Hematopoietic multipotent progenitor cell treated with erythropoietin and hydrocortisone succinate and interleukin-3 and kit ligand, for 8 days (in vitro differentiated cells): ENCODE results near the gene WDR1.

Experiments
- DNase-seq: peaks from one replicate; pipeline ENCODE4 v3.0.0-alpha.2; 2015

WDR1 gene

GRCh38 chr4:10034612-10035104 is 81.9 kb downstream of the WDR1 start:
- no peak for DNase-seq

DNA sequence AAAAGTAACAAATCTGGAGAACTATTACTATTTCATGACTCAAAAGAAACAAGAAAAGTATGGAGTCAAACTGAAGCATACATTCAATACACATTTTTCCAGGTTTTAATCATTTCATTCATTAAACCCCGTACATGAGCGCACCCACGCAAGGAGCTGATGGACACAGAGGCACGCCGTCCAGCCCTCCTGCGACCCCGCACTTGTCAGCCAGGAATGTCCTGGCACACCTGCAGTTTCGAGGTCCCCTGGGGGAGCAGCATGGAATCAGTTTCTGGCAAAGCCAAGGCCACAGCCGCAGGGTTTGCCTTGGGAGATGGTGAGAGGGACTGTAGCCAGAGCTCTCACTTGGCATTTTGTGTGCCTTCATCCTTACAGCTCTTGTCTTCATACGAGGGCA is 82.5 kb downstream of the WDR1 start:
- DNase-seq, result no peak

- peak; percentile 60 for DNase-seq
These were observed 83.3 kb downstream of the WDR1 start for GRCh38 chr4:10033191-10033881.

DNA sequence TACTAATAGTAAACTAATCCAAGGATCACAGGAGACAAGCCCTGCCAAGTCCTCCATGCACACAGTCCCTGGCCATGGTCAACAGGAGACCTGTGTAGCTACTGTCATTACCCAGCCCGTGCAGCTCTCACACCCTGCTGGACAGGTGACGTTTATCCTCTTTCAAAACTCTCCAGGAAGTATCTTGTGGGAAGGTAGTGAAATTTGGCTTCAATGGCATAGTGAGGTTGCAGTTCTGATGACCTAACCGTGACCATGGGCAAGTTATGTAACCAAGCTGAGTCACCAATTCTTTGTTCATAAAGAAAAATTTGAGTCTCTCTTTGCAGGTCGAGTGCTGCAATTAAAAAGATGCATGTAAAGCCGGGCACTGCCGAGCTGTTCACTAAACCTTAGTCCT is 84.0 kb downstream of the WDR1 start:
- no peak for DNase-seq

DNA sequence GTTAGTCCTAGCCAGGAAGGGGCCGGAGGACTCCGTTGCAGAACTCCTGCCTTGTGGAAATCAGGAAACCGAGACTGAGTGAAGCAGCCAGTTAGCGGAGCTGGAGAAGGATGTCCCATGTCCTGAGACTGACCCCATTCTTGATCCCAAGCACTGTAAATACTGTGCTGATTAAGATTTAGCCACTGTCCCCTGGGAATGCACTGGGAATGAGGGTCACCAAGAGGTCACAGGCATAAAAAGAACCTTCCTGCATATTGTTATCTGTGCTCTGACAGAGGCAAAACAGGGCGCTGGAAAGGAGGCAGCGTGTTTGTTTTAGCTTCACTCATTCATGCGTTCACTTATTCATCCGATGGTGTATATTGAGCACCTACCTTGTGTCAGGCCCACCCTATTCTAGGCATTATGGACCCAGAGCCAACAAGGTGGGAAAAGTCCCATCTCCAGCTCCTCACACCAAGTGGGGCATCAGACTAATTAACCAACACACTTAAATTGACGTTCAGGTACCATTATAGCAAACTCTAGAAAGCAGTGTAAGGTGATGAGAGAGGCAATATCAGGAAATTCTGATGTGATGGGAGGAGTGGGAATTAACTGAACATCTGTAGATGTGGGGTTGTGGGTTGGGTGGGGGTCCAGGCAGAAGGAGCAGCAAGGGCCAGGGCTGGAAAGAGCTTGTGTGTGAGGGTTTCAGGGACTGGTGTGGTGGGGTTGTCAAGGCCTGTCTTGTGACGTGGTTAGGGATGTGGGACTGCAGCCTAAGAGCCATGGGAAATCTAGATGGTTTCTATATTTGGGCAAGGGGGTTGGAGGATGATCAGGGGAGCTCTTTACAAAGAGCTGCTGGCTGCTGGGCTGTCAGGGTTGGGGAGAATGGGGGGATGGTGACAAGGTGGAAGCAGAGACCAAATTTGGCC is 84.7 kb downstream of the WDR1 start:
- no peak for DNase-seq

DNA sequence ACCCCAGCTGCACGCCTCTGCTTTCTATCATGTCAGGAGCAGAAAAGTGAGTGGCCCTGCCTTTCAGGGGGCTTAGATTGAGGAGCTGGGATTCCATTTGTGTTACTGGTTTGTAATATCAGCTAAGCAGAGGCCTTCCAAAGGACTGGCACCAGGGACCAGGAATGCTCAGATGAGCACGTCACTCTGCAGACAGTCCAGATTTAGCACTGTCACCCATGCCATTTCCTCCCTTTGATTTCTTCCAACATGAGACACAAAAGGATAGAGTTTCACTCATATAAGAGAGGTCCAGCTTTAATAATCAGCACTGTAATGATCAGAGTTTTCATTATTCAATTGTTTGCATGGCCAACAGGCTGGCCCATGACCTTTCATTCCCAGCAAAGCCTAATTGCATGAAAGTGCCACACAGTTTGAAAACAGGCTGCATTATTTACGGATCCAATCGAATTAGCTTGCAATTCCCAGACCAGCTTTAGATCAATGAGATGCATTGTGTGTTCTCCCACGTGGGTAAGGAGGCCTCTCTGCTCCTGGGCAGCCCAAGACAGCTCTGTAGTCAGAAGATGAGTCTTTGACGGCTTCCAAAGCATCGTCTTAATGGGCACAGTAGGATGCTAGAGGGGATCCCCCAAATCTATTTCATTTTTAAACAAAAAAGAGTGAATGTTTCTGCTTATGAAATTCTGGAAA is 85.5 kb downstream of the WDR1 start:
- DNase-seq, result no peak

DNA sequence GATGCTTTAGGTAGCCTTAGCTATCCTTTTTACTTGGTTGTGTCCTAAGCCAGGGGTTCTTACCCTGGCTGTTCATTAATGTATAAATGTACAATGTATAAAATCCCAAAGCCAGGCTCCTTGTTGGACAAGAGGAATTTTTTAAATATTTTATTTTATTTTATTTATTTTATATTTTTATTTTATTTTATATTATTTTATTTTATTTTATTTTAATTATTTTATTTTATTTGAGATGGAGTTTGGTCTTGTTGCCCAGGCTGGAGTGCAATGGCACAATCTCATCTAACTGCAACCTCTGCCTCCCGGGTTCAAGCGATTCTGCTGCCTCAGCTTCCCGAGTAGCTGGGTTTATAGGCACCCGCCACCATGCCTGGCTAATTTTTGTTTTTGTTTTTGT is 87.2 kb downstream of the WDR1 start:
- no peak for DNase-seq

- no peak for DNase-seq
These were observed 87.7 kb downstream of the WDR1 start for GRCh38 chr4:10028910-10029309.

- DNase-seq, result no peak
These were observed 90.1 kb downstream of the WDR1 start for GRCh38 chr4:10026485-10026884.

DNA sequence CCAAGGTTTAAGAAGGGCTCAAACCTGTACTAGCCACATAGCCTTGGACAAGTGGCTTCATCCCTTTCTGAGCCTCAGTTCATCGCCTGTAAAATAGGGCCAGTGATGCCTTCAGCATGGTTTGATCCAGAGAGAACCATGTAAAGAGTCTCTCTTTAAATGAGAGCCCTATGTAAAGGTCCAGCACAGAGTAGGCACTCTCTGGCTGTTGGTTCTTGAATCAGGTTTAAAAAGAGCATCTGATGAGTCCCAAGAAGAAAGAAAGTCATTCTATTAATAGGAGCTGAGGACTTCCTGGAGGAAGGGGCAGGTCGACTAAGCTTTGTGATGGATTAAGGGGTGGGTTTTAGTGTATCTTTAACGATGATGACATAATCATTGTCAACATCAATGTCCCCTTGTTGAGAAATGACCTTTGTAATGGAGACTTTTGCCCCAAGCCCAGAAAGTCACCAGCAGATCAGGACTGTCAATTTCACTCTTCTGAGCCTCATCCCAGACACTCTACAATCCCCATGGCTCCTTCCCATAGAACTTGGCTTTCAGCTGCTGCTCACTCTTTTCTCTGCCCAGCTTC is 91.3 kb downstream of the WDR1 start:
- DNase-seq, result no peak
